H1 (cell line): ENCODE measurements around the gene EXOG. TPM values are rescaled to one million over a fixed set of nuclear protein-coding genes. Genes with fewer than 3 reads are reported as not detected.
A peak's percentile ranks its signal among the peaks of the same experiment; 100 is the strongest.

Experiments used
- CTCF ChIA-PET: fragments of 300-600 bp; sonication (Branson Sonifier 250); formaldehyde crosslinking; loops from one replicate; lab custom pipeline; 2021; ENCODE audit not compliant: partially characterized antibody; lab: Charles Lee
- POLR2A ChIA-PET: fragments of 300-600 bp; sonication (Branson Sonifier 250); formaldehyde crosslinking; loops from one replicate; lab custom pipeline; 2021; ENCODE audit warnings: inconsistent platforms; ENCODE audit not compliant: partially characterized antibody; lab: Charles Lee
- DNase-seq, 2 experiments: peaks; one replicate each; pipeline versions ENCODE4 v3.0.0 to v3.0.0-alpha.2; 2010 to 2022; ENCODE audit warnings: low spot score in 2 of 2, low read depth in 1 of 2, mixed read lengths in 1 of 2
- FAIRE-seq: peaks from 2 replicates; lab custom pipeline; 2011; peaks lifted over from hg19 to GRCh38; lab: Jason Lieb, UNC
- H2AFZ ChIP-seq: 2 replicates; pipeline ENCODE4 v1.8.1; 2012; ENCODE audit warnings: low read length, inconsistent platforms
- H2AK5ac ChIP-seq: 2 replicates; pipeline ENCODE4 v1.6.1; 2013; ENCODE audit warnings: low read depth, low read length
- H2BK120ac ChIP-seq: replicated peaks from 2 replicates; pipeline ENCODE3; 2013; ENCODE audit warnings: low read depth, low read length, inconsistent platforms
- H2BK12ac ChIP-seq: 2 replicates; pipeline ENCODE4 v1.6.1; 2013; ENCODE audit warnings: low read depth, low read length
- H2BK15ac ChIP-seq: 2 replicates; pipeline ENCODE4 v1.6.1; 2013; ENCODE audit warnings: low read length
- H2BK20ac ChIP-seq: 2 replicates; pipeline ENCODE4 v1.6.1; 2013; ENCODE audit warnings: low read length
- H2BK5ac ChIP-seq: 2 replicates; pipeline ENCODE4 v1.6.1; 2013; ENCODE audit warnings: low read depth, low read length
- H3K14ac ChIP-seq: 2 replicates; pipeline ENCODE4 v1.6.1; 2013; ENCODE audit warnings: inconsistent platforms; ENCODE audit not compliant: insufficient read length
- H3K18ac ChIP-seq: 2 replicates; pipeline ENCODE4 v1.6.1; 2013; ENCODE audit warnings: low read length; ENCODE audit errors: extremely low read depth
- H3K23ac ChIP-seq: 2 replicates; pipeline ENCODE4 v1.6.1; 2013; ENCODE audit warnings: inconsistent platforms; ENCODE audit not compliant: insufficient read length
- H3K23me2 ChIP-seq: 2 replicates; pipeline ENCODE4 v1.6.1; 2013; ENCODE audit warnings: low read depth, low read length
- H3K27ac ChIP-seq: 2 replicates; pipeline ENCODE4 v1.6.1; 2011; ENCODE audit warnings: low read depth, low read length, inconsistent platforms
- H3K27me3 ChIP-seq, 4 experiments: replicated peaks in 1 of 4; 1 replicate in 1 of 4; 2 replicates in 3 of 4; pipeline versions ENCODE4 v1.6.1 to v1.8.1; 2011 to 2013; ENCODE audit warnings: low read length in 3 of 4, mild to moderate bottlenecking in 3 of 4, inconsistent platforms in 2 of 4, mixed read lengths in 2 of 4, moderate library complexity in 1 of 4; ENCODE audit not compliant: control insufficient read depth in 3 of 4, insufficient read depth in 3 of 4; ENCODE audit errors: extremely low read depth in 1 of 4
- H3K36me3 ChIP-seq, 4 experiments: 2 replicates each; pipeline versions ENCODE4 v1.6.1 to v1.8.1; 2011 to 2013; ENCODE audit warnings: mild to moderate bottlenecking in 4 of 4, low read length in 3 of 4, moderate library complexity in 2 of 4, control low read depth in 1 of 4, inconsistent platforms in 1 of 4; ENCODE audit not compliant: insufficient read depth in 4 of 4, control insufficient read depth in 2 of 4
- H3K4ac ChIP-seq: replicated peaks from 2 replicates; pipeline ENCODE3; 2013; ENCODE audit warnings: low read length, low read depth, mixed read lengths, inconsistent platforms; ENCODE audit not compliant: insufficient read length
- H3K4me1 ChIP-seq, 4 experiments: replicated peaks in 1 of 4; 1 replicate in 1 of 4; 2 replicates in 3 of 4; pipeline versions ENCODE4 v1.6.1 to v1.8.1; 2011 to 2013; ENCODE audit warnings: low read length in 3 of 4, inconsistent platforms in 2 of 4, mixed read lengths in 1 of 4; ENCODE audit not compliant: insufficient read depth in 4 of 4, control insufficient read depth in 3 of 4
- H3K4me2 ChIP-seq, 2 experiments: 2 replicates each; pipeline versions ENCODE4 v1.6.1 to v1.8.1; 2011 to 2013; ENCODE audit warnings: low read depth in 2 of 2, low read length in 2 of 2, control low read depth in 1 of 2, inconsistent platforms in 1 of 2, mild to moderate bottlenecking in 1 of 2; ENCODE audit not compliant: insufficient read depth in 1 of 2
- H3K4me3 ChIP-seq, 4 experiments: fragments of 200-600, 300-600 bp in 1 of 4; sonication (generic), shearing (Covaris generic), sonication (Bioruptor Twin) in 1 of 4; 2 replicates each; pipeline versions ENCODE4 v1.5.1 to v1.8.1; 2011 to 2016; ENCODE audit warnings: low read length in 4 of 4, low read depth in 3 of 4, control low read depth in 2 of 4, inconsistent platforms in 2 of 4, mild to moderate bottlenecking in 2 of 4, mixed read lengths in 1 of 4, moderate library complexity in 1 of 4; ENCODE audit not compliant: insufficient read depth in 2 of 4; ENCODE audit errors: extremely low read depth in 1 of 4
- H3K56ac ChIP-seq: replicated peaks from 2 replicates; pipeline ENCODE3; 2013; ENCODE audit warnings: low read depth, mild to moderate bottlenecking, mixed read lengths, low read length, inconsistent platforms; ENCODE audit not compliant: insufficient read length
- H3K79me1 ChIP-seq: 2 replicates; pipeline ENCODE4 v1.6.1; 2013; ENCODE audit warnings: low read depth, low read length, control low read depth
- H3K79me2 ChIP-seq, 2 experiments: 2 replicates each; pipeline versions ENCODE4 v1.6.1 to v1.8.1; 2012 to 2013; ENCODE audit warnings: low read length in 2 of 2, mild to moderate bottlenecking in 2 of 2, inconsistent platforms in 1 of 2; ENCODE audit not compliant: insufficient read depth in 2 of 2, control insufficient read depth in 1 of 2
- H3K9ac ChIP-seq, 4 experiments: replicated peaks in 1 of 4; 1 replicate in 1 of 4; 2 replicates in 3 of 4; pipeline versions ENCODE4 v1.6.1 to v1.8.1; 2011 to 2013; ENCODE audit warnings: low read depth in 3 of 4, low read length in 3 of 4, control low read depth in 2 of 4, mild to moderate bottlenecking in 2 of 4, moderate library complexity in 2 of 4, inconsistent platforms in 1 of 4; ENCODE audit errors: extremely low read depth in 1 of 4
- H3K9me3 ChIP-seq, 2 experiments: 2 replicates each; pipeline versions ENCODE4 v1.6.1 to v1.8.1; 2012 to 2013; ENCODE audit warnings: mild to moderate bottlenecking in 2 of 2, moderate library complexity in 2 of 2, control low read depth in 1 of 2, inconsistent platforms in 1 of 2, low read depth in 1 of 2, low read length in 1 of 2, mixed read lengths in 1 of 2; ENCODE audit not compliant: insufficient read depth in 2 of 2
- H4K20me1 ChIP-seq, 2 experiments: replicated peaks in 1 of 2; 2 replicates each; pipeline versions ENCODE3 to v1.8.1; 2011 to 2013; ENCODE audit warnings: inconsistent platforms in 2 of 2, low read length in 2 of 2, mild to moderate bottlenecking in 1 of 2; ENCODE audit not compliant: insufficient read depth in 2 of 2, control insufficient read depth in 1 of 2
- H4K5ac ChIP-seq: 2 replicates; pipeline ENCODE4 v1.6.1; 2013; ENCODE audit warnings: low read length, low read depth, mixed read lengths, inconsistent platforms; ENCODE audit not compliant: insufficient read length
- H4K8ac ChIP-seq: 2 replicates; pipeline ENCODE4 v1.8.0; 2013; ENCODE audit warnings: mild to moderate bottlenecking, moderate library complexity, low read length, inconsistent platforms; ENCODE audit not compliant: insufficient read depth; ENCODE audit errors: extremely low read depth
- H4K91ac ChIP-seq: replicated peaks from 2 replicates; pipeline ENCODE3; 2013; ENCODE audit warnings: low read length, mixed read lengths, inconsistent platforms; ENCODE audit not compliant: insufficient read length
- ATF3 ChIP-seq: IDR thresholded peaks from 2 replicates; pipeline ENCODE4 v1.6.1; 2011; ENCODE audit warnings: low read depth, mild to moderate bottlenecking, low read length; ENCODE audit not compliant: insufficient read depth
- EP300 ChIP-seq, 2 experiments: IDR thresholded peaks; 1 replicate in 1 of 2; 2 replicates in 1 of 2; pipeline ENCODE4 v1.6.1; 2011 to 2012; ENCODE audit warnings: low read depth in 2 of 2, low read length in 2 of 2, mild to moderate bottlenecking in 2 of 2, borderline replicate concordance in 1 of 2, inconsistent platforms in 1 of 2, moderate library complexity in 1 of 2
- KDM4A ChIP-seq: IDR thresholded peaks from one replicate; pipeline ENCODE4 v1.7.1; 2012; ENCODE audit warnings: low read depth, mild to moderate bottlenecking, moderate library complexity, low read length, inconsistent platforms; ENCODE audit not compliant: severe bottlenecking
- KDM5A ChIP-seq: fragments of 200-600 bp; IDR thresholded peaks from 2 replicates; pipeline ENCODE4 v1.7.1; 2012; ENCODE audit warnings: mild to moderate bottlenecking, low read length, inconsistent platforms, mixed read lengths
- SIX5 ChIP-seq: IDR thresholded peaks from 2 replicates; pipeline ENCODE4 v1.6.1; 2011; ENCODE audit warnings: mild to moderate bottlenecking, low read depth, low read length
- ZNF274 ChIP-seq: IDR thresholded peaks from 2 replicates; pipeline ENCODE4 v1.7.0; 2012; ENCODE audit warnings: low read length, borderline replicate concordance; ENCODE audit errors: extremely low read depth
- WGBS, 2 experiments: shearing (Covaris generic) in 1 of 2; methylation state at CpG; one replicate each; pipeline versions ENCODE4 v1.1.6 to v1.1.7; 2013 to 2015; ENCODE audit warnings: low lambda C conversion rate in 2 of 2, mixed read lengths in 2 of 2, inconsistent platforms in 1 of 2, low coverage in 1 of 2, missing lambda C conversion rate in 1 of 2; ENCODE audit not compliant: insufficient replicate concordance in 2 of 2, insufficient coverage in 1 of 2, insufficient read length in 1 of 2; ENCODE audit errors: extremely low coverage in 1 of 2, missing lambda C conversion rate in 1 of 2; 5-methylcytosine and 5-hydroxymethylcytosine counted together
- polyA plus RNA-seq, 7 experiments: library from polyadenylated mRNA; depleted of rRNA in 3 of 7; stranded (reverse) in 5 of 7; unstranded in 2 of 7; fragments of >200 nt in 5 of 7; fragments of 200-250 nt in 2 of 7; gene quantifications; 1 replicate in 5 of 7; 2 replicates in 1 of 7; 4 replicates in 1 of 7; pipeline versions ENCODE4 v1.2.1 to v1.2.3, GENCODE V29; 2011 to 2013; ENCODE audit warnings: missing spikeins in 2 of 7, mixed read lengths in 2 of 7
- total RNA-seq: library from RNA; stranded (reverse); fragmentation: NEBNext Ultra II Directional; extraction: Animal tissue kit (Norgen Biotek cat#: 25700); gene quantifications from 2 replicates; pipeline ENCODE4 v1.2.1, GENCODE V29; 2021
- TF ChIP-seq, protein P1 (sequence below): IDR thresholded peaks from 2 replicates; pipeline ENCODE4 v1.6.1; 2011; ENCODE audit warnings: low read length, improper control_type of control experiment

The EXOG gene
- total and polyA plus RNA-seq, 2 of the 8 experiments (the other 6 are each of a cell fraction or from before 2014, with no cell fraction given), result 7.2 to 12.9 TPM

GRCh38 chr3:38454884-38455638, 41.1 kb upstream of the EXOG start:
- Histone ChIP-seq H3K4ac (peak overlapping the region; percentile 96), H3K56ac (peak overlapping the region; percentile 92), H2BK5ac (peak overlapping the region; percentile 94), H2BK15ac (0 out of 2 replicates have a peak overlapping the region, but pooled peaks have one; percentile 37), H2BK20ac (no peak overlapping the region), H2AFZ (no peak overlapping the region), H3K4me1 (peaks cover 10 to 24% (median 16%) of the 10 kb centered on the region in 4 experiments), H3K23ac (no peak overlapping the region), H3K9me3 (0 out of 4 replicates have a peak, but pooled peaks cover 0 to 5% of the 10 kb centered on the region in 2 experiments), H4K20me1 (peaks cover 26 to 34% of the 10 kb centered on the region in 2 experiments), H3K27me3 (no peaks in the 10 kb centered on the region), H2BK12ac (peak overlapping the region; percentile 93; the same call in 1 of the 2 replicates), H4K8ac (peak overlapping the region; percentile 99), H3K9ac (peak overlapping the region; percentile 97 to 99 (median 99)), H3K4me2 (peak overlapping the region; percentile 94 to 97), H2AK5ac (no peak overlapping the region; the same call in none of the 2 replicates), H3K79me1 (peaks cover 16% of the 10 kb centered on the region), H3K4me3 (peak overlapping the region; percentile 74 to 99 (median 91)), H3K36me3 (no peaks in the 10 kb centered on the region; a peak in 1 of 8 replicates), H3K18ac (peak overlapping the region; percentile 72), H4K91ac (peak overlapping the region; percentile 97), H3K23me2 (peaks cover 20% of the 10 kb centered on the region), H3K27ac (peak overlapping the region; percentile 99), H4K5ac (peak overlapping the region; percentile 65), H3K14ac (peak overlapping the region; percentile 89), H2BK120ac (peak overlapping the region; percentile 74), H3K79me2 (peaks cover 48 to 59% of the 10 kb centered on the region in 2 experiments)
- peak; percentile 53 to 92 for DNase-seq
- ChIA-PET CTCF (interaction anchor here (0.8 to 2.4 kb wide), 7 partner anchors 10 to 108 kb away, joined by 3 to 16 read pairs (median 3); partner anchors contain the start of gene XYLB), POLR2A (interaction anchor here (0.7 to 2.1 kb wide), 22 partner anchors 8 to 318 kb away, joined by 3 to 10 read pairs (median 4); partner anchors contain the start of genes ACAA1 and XYLB)
- WGBS, 2 experiments, result 2% methylated on average over 33 of the region's 72 CpGs; no CpG with 5 or more reads in 1 of the 2 experiments
- no peak for FAIRE-seq
- TF ChIP-seq, protein P1, sequence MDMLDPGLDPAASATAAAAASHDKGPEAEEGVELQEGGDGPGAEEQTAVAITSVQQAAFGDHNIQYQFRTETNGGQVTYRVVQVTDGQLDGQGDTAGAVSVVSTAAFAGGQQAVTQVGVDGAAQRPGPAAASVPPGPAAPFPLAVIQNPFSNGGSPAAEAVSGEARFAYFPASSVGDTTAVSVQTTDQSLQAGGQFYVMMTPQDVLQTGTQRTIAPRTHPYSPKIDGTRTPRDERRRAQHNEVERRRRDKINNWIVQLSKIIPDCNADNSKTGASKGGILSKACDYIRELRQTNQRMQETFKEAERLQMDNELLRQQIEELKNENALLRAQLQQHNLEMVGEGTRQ, result no peak
- TF ChIP-seq SIX5 (no peak), EP300 (IDR thresholded peaks at IDR 0.05; ENCODE audit: borderline replicate concordance in 1 of 2, low read depth in 2 of 2, low read length in 2 of 2) (no peak), ATF3 (no peak), KDM5A (no peak), ZNF274 (no peak), KDM4A (peak; percentile 8)
